ENCODE data around the gene ARHGAP23. TPM values are rescaled to one million over a fixed set of nuclear protein-coding genes. Genes with fewer than 3 reads are reported as not detected.

Gene ARHGAP23
- total RNA-seq, 2 experiments from 2014 or later: 0.73 TPM; not detected in 1

- H3K27ac Mint-ChIP-seq: no peak overlapping the region
- intact Hi-C loops (cut with DNase I, micrococcal nuclease): loop anchor here in 1 of 2 experiments (5.0 kb wide), 2 partner anchors 198 to 202 kb away; partner anchors contain the start of genes PSMB3 and SOCS7
- H3K4me3 ChIP-seq (ENCODE audit: low read length): no peak overlapping the region
- ChIA-PET CTCF (interaction anchor here (1.3 kb wide), 1 partner anchor 29 kb away, joined by 4 read pairs; no protein-coding TSS in a partner anchor), POLR2A (no interaction called here)
- H3K9me3 ChIP-seq (ENCODE audit: control insufficient read depth in 1 of 2, insufficient read depth in 1 of 2, low read length in 2 of 2): no peaks in the 10 kb centered on the region
- peak overlapping the region; percentile 27 for H3K4me3 Mint-ChIP-seq
- no peaks in the 10 kb centered on the region for H3K36me3 Mint-ChIP-seq (ENCODE audit: low read depth)
- H3K27me3 ChIP-seq (ENCODE audit: control insufficient read depth in 1 of 2, insufficient read depth in 2 of 2, low read length in 2 of 2): peaks cover 5 to 11% of the 10 kb centered on the region in 2 experiments
- peaks cover 30% of the 10 kb centered on the region for H3K27me3 Mint-ChIP-seq
- TF ChIP-seq CTCF (IDR thresholded peaks at IDR 0.05): no peak
- ATAC-seq (ENCODE audit: poor library complexity) (no peak), DNase-seq (no peak)
- H3K4me1 ChIP-seq (ENCODE audit: insufficient read depth, low read length): peaks cover 21% of the 10 kb centered on the region
- H3K4me1 Mint-ChIP-seq (ENCODE audit: low read depth): peaks cover 10% of the 10 kb centered on the region
- H3K27ac ChIP-seq (ENCODE audit: low read depth in 1 of 2, low read length in 2 of 2): no peak overlapping the region
- H3K36me3 ChIP-seq (ENCODE audit: insufficient read depth, low read length): no peaks in the 10 kb centered on the region
- no peaks in the 10 kb centered on the region for H3K9me3 Mint-ChIP-seq
Measured at GRCh38 chr17:38554430-38555350, 126.4 kb downstream of the ARHGAP23 start.

- ATAC-seq (ENCODE audit: poor library complexity) (no peak), DNase-seq (no peak)
- no peak overlapping the region for H3K27ac Mint-ChIP-seq
- Histone ChIP-seq H3K27ac (ENCODE audit: low read depth in 1 of 2, low read length in 2 of 2) (no peak overlapping the region), H3K9me3 (ENCODE audit: control insufficient read depth in 1 of 2, insufficient read depth in 1 of 2, low read length in 2 of 2) (peaks cover 0 to 6% of the 10 kb centered on the region in 2 experiments), H3K27me3 (ENCODE audit: control insufficient read depth in 1 of 2, insufficient read depth in 2 of 2, low read length in 2 of 2) (peaks cover 12 to 22% of the 10 kb centered on the region in 2 experiments), H3K4me3 (ENCODE audit: low read length) (no peak overlapping the region), H3K4me1 (ENCODE audit: insufficient read depth, low read length) (peaks cover 37% of the 10 kb centered on the region), H3K36me3 (ENCODE audit: insufficient read depth, low read length) (no peaks in the 10 kb centered on the region)
- no peak for TF ChIP-seq CTCF (IDR thresholded peaks at IDR 0.05)
- ChIA-PET POLR2A (no interaction called here), CTCF (interaction anchor here (0.9 to 1.5 kb wide), 2 partner anchors 28 to 111 kb away, joined by 4 to 6 read pairs; no protein-coding TSS in a partner anchor)
- intact Hi-C loops (cut with DNase I, micrococcal nuclease): loop anchor here in 1 of 2 experiments (5.0 kb wide), 2 partner anchors 196 to 204 kb away; partner anchors contain the start of genes PSMB3 and SOCS7
- no peaks in the 10 kb centered on the region for H3K36me3 Mint-ChIP-seq (ENCODE audit: low read depth)
- no peaks in the 10 kb centered on the region for H3K9me3 Mint-ChIP-seq
- H3K4me3 Mint-ChIP-seq: no peak overlapping the region
- H3K27me3 Mint-ChIP-seq: peaks cover 31% of the 10 kb centered on the region
- H3K4me1 Mint-ChIP-seq (ENCODE audit: low read depth): peaks cover 18% of the 10 kb centered on the region
Measured at GRCh38 chr17:38556239-38556638, 128.0 kb downstream of the ARHGAP23 start.

- ChIA-PET POLR2A (interaction anchor here (0.6 to 3.2 kb wide), 7 partner anchors 9 to 178 kb away, joined by 3 to 20 read pairs (median 4); no protein-coding TSS in a partner anchor), CTCF (interaction anchor here (0.6 to 4.0 kb wide), 20 partner anchors 14 to 595 kb away, joined by 3 to 97 read pairs (median 4); partner anchors contain the start of genes EPOP and PLXDC1)
- Mint-ChIP-seq H3K9me3 (no peaks in the 10 kb centered on the region), H3K36me3 (ENCODE audit: low read depth) (no peaks in the 10 kb centered on the region), H3K4me1 (ENCODE audit: low read depth) (peaks cover 21% of the 10 kb centered on the region), H3K4me3 (peak overlapping the region; percentile 54), H3K27me3 (peaks cover 33% of the 10 kb centered on the region), H3K27ac (no peak overlapping the region)
- H3K9me3 ChIP-seq (ENCODE audit: control insufficient read depth in 1 of 2, insufficient read depth in 1 of 2, low read length in 2 of 2): peaks cover 0 to 10% of the 10 kb centered on the region in 2 experiments
- ATAC-seq (ENCODE audit: poor library complexity) (no peak), DNase-seq (no peak)
- H3K27ac ChIP-seq (ENCODE audit: low read depth in 1 of 2, low read length in 2 of 2): no peak overlapping the region
- intact Hi-C loops (cut with DNase I, micrococcal nuclease): loop anchor here in 1 of 2 experiments (5.0 kb wide), 2 partner anchors 195 to 205 kb away; partner anchors contain the start of genes PSMB3 and SOCS7
- no peaks in the 10 kb centered on the region for H3K36me3 ChIP-seq (ENCODE audit: insufficient read depth, low read length)
- TF ChIP-seq CTCF (IDR thresholded peaks at IDR 0.05): no peak
- no peak overlapping the region for H3K4me3 ChIP-seq (ENCODE audit: low read length)
- peaks cover 24 to 27% of the 10 kb centered on the region in 2 experiments for H3K27me3 ChIP-seq (ENCODE audit: control insufficient read depth in 1 of 2, insufficient read depth in 2 of 2, low read length in 2 of 2)
- peaks cover 47% of the 10 kb centered on the region for H3K4me1 ChIP-seq (ENCODE audit: insufficient read depth, low read length)
Measured at GRCh38 chr17:38557396-38557795, 129.1 kb downstream of the ARHGAP23 start.

Measured in CD4-positive, alpha-beta T cell (primary cell).